SH-SY5Y (cell line): ENCODE measurements around the gene ZNF664.

Source experiments
- GATA2 ChIP-seq: IDR thresholded peaks from 2 replicates; pipeline ENCODE4 v1.6.1; 2011; ENCODE audit warnings: mild to moderate bottlenecking, low read depth, low read length
- GATA3 ChIP-seq: IDR thresholded peaks from 2 replicates; pipeline ENCODE4 v1.6.1; 2011; ENCODE audit warnings: low read depth, mild to moderate bottlenecking, low read length, moderate library complexity

- no peak for TF ChIP-seq GATA2
- no peak for TF ChIP-seq GATA3
Observed at GRCh38 chr12:123941624-123942237, 31.3 kb upstream of the ZNF664 start.
